DMS 273 (cell line): ENCODE measurements around the gene TMEM109.

Experiments
- DNase-seq: peaks from one replicate; lab custom pipeline; 2025; ENCODE audit not compliant: unreplicated experiment; lab: John Stamatoyannopoulos, UW

Gene TMEM109

GRCh38 chr11:60913793-60914632 is at the start of gene TMEM109:
Gene TMEM109, plus strand, starts transcription at chr11:60914158. Its CDS starts 5,536 bp downstream, at chr11:60919694.
- peak; percentile 94 for DNase-seq

DNA sequence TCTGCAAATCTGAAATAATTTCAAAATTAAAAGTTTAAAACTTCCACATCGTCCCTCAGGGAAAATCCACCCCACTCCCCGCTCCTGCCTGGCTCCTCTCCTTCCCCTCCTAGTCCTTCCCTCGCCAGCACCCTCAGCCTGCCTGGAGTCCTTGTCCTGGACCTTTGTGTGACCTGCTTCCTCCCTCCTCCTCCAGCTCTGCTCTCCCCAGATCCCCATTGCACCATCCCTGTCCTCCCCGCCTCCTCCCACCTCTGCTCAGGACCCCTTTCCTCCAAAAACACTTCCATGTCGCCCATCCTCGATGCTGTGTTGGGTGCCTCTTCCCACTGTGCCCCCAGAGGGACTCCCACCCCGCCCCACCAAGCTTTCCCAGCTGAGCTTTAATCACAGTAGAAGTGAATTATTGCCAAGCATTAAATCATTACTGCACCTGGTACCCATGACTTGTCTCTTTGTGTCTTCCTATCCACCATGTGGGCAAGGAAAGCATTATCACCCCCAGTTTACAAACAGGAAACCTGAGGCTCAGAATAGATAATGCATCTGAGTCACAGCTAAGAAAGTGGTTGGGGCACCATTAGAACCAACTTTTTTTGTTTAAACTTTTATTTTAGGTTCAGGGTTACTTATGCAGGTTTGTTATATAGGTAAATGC is 49.0 kb upstream of the TMEM109 start:
- DNase-seq: no peak

DNA sequence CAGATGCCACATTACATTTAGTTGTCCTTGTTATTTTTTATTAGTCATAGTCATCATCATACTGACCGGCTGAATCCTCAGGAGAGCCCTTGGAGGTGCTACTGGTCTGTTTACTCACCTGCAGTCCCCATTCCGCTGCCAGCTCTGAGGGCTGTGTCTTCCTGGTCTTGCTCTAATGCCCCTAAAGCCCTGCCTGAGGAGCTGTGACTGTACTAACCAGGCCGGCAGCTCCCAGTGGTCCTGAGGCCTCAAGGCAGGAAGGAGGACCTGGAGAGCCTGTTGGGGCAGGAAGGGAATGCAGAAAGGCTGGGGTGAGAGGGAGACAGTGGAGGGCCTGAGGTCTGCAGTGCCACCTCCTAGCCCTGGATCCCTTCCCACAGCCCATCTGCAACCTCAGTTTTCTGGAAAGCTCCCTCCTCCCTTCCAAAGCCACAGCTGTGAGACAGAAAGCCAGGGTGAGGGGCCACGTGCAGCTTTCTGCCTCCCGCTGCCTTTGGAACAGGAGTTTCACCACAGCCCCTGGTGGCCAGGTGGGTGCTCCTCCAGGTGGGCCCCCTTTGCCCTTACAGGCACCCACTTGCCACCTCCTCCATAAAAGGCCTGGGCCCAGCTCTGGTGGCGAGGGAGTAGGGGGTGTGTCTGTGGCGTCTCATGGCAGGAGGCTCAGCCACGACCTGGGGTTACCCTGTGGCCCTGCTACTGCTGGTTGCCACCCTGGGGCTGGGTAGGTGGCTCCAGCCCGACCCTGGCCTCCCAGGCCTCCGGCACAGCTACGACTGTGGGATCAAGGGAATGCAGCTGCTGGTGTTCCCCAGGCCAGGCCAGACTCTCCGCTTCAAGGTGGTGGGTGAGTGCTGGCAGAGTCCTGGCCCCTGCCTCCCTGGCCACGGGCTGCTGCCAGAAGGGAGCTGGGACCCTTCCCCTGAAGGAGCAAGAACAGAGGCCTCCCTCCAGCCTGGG is 46.8 kb upstream of the TMEM109 start, which contains the start of gene ZP1:
Gene ZP1 (plus strand): TSS at position 632 of the 960 bp plus-strand sequence. CDS start 20 bp downstream, at position 652.
- DNase-seq: peak; percentile 54

DNA sequence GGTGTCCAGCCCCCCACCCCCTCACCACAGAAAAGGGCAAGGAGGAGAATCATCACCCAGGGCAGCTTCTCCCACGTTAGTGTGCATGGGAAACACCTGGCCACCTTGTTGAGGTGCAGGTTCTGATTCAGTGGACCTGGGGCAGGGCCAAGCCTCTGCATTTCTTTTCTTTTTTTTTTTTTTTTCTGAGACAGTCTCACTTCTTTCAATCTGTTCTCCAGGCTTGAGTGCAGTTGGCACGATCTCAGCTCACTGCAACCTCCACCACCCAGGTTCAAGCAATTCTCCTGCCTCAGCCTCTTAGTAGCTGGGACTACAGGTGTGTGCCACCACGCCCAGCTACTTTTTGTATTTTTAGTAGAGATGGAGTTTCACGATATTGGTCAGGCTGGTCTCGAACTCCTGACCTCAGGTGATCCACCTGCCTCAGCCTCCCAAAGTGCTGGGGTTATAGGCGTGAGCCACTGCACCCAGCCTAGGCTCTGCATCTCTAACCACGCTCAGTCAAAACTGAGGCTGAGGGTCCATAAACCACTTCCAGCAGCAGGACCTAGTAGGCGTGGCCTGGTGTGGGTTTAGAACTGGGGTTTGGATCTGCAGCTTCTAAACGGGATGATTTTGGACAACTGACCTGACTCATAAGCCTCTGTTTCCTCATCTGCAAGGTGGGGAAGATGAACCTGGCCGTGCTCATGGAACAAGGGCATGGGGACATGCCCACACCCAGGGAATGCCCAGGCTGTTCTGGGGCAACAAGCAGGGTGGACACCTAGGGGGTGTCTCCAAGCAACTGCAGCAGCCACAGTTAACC is 45.9 kb upstream of the TMEM109 start:
- no peak for DNase-seq

DNA sequence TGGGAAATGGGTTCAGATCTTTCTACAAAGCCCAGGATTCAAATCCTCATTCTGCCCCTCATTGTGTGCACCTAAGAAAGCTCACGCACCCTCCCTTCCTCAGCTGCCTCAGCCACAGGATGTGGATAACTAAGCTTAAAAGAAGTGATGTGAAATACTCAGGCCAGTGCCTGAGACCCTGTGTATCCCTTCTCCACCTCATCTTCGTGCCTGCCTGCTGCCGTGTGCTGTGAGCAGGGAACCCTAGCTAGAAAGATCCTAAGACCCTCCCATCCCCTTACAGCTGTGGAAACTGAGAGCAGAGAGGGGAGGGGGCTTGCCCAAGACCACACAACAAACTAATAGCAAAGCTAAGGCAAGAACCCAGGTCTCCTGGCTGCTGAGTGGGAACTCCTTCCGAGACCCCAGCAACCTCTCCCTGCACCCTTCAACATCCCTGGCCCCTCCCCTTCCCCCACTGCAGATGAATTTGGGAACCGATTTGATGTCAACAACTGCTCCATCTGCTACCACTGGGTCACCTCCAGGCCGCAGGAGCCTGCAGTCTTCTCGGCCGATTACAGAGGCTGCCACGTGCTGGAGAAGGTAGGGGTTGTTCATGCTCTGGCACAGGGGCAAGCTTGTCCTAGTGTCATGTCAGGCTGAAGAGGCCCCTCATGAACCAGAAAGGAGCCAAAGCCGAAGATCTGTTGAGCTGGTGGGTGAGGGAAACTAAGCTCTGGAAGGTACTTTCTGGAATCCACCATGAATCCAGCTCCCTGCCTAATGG is 45.1 kb upstream of the TMEM109 start:
- DNase-seq: peak; percentile 56

GRCh38 chr11:60869451-60869825 is 44.5 kb upstream of the TMEM109 start:
- DNase-seq: no peak

- DNase-seq: peak; percentile 85
These were observed 43.7 kb upstream of the TMEM109 start for GRCh38 chr11:60870276-60870675.

DNA sequence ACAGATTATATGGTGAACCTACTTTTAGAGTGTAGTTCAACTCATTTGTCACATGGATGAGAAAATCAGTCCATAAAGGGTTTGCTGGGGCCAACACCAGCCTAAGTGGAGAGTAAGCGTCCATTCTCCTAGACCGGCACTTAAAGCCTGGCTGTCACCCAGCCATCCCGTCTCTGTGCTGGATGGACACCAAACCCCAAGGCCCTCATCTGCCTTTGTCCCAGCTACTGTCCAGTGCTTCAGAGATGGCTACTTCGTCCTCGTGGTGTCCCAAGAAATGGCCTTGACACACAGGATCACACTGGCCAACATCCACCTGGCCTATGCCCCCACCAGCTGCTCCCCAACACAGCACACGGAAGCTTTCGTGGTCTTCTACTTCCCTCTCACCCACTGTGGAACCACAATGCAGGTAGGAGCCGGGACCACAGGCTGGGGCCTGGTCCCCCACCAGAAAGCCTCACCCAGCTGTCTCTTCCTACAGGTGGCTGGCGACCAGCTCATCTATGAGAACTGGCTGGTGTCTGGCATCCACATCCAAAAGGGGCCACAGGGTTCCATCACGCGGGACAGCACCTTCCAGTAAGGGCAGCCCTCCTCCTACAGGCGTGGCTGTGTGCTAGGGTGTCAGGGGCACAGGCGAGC is 43.1 kb upstream of the TMEM109 start:
- no peak for DNase-seq

- peak; percentile 43 for DNase-seq
These were observed 42.4 kb upstream of the TMEM109 start for GRCh38 chr11:60871378-60872061.

GRCh38 chr11:60872124-60872960 is 41.6 kb upstream of the TMEM109 start:
- DNase-seq: peak; percentile 44

DNA sequence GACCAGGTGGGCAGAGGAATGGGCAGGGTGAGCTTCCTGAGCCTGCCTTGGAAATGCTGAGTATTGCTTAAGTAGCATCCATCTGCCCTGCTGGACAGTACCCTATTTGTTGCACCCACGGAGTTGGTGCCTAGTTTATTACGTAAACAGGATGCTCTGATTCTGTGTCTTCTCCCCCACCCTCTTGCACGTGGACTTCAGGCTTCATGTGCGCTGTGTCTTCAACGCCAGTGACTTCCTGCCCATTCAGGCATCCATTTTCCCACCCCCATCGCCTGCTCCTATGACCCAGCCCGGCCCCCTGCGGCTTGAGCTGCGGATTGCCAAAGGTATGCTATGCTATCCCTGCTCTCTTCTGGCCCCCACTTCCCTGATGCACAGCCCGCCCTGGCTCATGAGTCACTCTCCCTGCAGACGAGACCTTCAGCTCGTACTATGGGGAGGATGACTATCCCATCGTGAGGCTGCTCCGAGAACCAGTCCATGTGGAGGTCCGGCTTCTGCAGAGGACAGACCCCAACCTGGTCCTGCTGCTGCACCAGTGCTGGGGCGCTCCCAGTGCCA is 40.9 kb upstream of the TMEM109 start:
- no peak for DNase-seq

- peak; percentile 66 for DNase-seq
These were observed 40.4 kb upstream of the TMEM109 start for GRCh38 chr11:60873533-60873932.

DNA sequence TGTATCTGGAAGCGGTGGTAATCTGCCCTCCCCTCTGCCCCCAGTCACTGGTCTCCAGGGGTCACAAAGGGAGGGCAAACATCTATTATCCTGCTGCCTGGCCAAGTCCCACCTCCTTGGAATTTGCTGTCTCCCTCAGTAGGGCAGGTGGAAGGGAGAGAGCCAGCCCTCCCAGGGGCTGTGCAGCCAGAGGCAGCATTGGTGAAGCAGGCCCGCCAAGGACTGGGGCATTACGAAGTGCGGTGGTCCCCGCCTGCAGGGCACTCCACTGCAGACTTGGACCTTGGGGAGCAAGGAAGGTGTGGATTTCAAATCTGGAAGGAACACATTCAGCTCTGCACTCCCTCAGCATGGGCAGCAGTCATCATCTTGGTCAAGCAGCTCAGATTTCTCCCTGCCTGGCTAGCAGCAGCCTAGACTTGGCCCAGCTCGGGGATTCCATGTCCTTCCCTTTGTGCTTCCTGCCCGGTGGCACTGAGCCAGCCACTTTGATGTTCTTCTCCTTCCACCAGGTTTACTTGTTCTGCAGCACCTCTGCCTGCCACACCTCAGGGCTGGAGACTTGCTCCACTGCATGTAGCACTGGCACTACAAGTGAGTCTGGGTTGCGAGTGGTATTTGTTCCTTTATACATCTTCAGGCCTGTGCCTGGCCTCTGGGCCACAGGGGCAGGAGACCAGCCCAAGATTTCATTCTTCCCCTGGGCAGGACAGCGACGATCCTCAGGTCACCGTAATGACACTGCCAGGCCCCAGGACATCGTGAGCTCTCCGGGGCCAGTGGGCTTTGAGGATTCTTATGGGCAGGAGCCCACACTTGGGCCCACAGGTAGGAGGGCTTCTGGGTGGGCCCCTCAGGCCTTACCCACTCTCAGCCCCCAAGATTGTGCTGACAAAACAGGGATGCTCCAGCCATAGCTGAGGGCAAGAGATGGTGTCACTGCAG is 39.3 kb upstream of the TMEM109 start:
- no peak for DNase-seq

DNA sequence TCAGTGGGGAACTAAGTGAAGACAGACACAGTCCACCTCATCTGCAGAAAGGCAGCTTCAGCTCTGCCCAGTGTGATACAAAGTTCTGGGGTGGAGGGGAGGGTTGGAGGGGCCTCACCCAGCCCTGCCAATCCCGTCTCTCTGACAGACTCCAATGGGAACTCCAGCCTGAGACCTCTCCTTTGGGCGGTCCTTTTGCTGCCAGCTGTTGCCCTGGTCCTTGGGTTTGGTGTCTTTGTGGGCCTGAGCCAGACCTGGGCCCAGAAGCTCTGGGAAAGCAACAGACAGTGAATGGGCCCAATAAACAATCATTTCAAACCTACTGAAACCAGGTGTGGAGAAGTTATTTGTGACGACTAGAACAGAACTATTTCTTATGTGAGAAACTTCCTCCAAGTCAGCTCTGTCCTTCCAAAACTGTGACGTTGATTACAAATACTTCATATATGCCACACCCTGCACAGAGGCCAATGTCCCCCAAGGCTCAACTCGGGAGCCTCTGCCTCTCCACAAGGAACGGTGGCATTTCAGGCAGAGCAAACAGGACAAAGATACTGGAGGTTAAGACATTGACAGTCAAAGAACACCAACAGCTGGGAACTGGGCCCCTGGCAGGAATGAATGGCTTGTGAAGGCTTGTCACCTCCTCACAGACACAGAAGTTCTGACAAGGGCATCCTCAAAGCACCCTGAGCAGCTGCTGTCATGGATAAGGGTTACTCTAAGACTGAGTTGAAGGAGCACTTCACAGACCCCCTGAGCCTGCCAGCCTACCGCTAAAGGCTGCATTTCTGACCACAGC is 38.4 kb upstream of the TMEM109 start:
- DNase-seq: no peak

GRCh38 chr11:60876168-60876485 is 37.8 kb upstream of the TMEM109 start:
- DNase-seq: no peak
